ES-I3 (cell line): ENCODE results near the gene INTS11.
"Not testable (repeated sequence)": the region's sequence is repeated elsewhere in the genome, so short reads cannot be mapped to it uniquely, and the experiment has no call there.

Experiments
- H3K36me3 ChIP-seq: 2 replicates; pipeline ENCODE4 v1.6.1; 2013; ENCODE audit warnings: mild to moderate bottlenecking, low read length, control low read depth, moderate library complexity; ENCODE audit not compliant: insufficient read depth
- H3K4me1 ChIP-seq: 2 replicates; pipeline ENCODE4 v1.6.1; 2013; ENCODE audit warnings: mild to moderate bottlenecking, control low read depth, low read length; ENCODE audit not compliant: insufficient read depth
- H3K9ac ChIP-seq: 2 replicates; pipeline ENCODE4 v1.6.1; 2013; ENCODE audit warnings: low read depth, mild to moderate bottlenecking, low read length, moderate library complexity
- H3K9me3 ChIP-seq: 2 replicates; pipeline ENCODE4 v1.6.1; 2013; ENCODE audit warnings: mild to moderate bottlenecking, low read length, moderate library complexity; ENCODE audit not compliant: control insufficient read depth, insufficient read depth

The INTS11 gene

DNA sequence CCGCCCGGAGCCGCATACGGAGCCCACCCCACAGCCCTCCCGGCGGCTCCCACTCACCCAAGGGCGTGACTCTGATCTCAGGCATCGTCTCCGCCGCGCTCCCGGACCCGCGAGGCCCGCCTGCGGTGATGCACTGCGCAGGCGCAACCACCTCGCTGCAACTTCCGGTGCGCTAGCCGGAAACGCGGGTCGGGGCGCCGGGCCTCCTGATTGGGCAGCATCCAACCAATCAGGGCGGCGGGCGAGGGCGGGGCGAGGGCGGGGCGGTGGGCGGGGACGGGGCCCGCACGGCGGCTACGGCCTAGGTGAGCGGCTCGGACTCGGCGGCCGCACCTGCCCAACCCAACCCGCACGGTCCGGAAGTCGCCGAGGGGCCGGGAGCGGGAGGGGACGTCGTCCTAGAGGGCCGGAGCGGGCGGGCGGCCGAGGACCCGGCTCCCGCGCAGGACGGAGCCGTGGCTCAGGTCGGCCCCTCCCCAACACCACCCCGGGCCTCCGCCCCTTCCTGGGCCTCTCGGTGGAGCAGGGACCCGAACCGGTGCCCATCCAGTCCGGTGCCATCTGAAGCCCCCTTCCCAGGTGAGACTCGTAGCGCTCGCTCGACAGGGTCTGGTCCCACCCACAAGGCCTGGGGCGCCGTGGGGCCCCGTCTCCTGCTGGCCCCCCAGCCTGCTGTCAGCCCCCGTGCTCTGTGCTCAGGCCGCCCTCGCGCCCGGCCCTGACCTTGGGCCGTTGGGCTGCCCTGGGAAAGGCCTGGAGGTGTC is at the start of gene INTS11, which contains the start of gene CPTP:
Gene INTS11 (minus strand): TSS at position 137 of the 764 bp plus-strand sequence. CDS start 52 bp downstream, at position 85.
Gene CPTP (plus strand): TSS at position 279 of the 764 bp plus-strand sequence. CDS start 2,109 bp downstream, outside the sequence.
- Histone ChIP-seq H3K9me3 (no peaks in the 10 kb centered on the region), H3K36me3 (no peaks in the 10 kb centered on the region), H3K4me1 (0 out of 2 replicates have a peak, but pooled peaks cover 5% of the 10 kb centered on the region), H3K9ac (peak within 1 kb of the TSS; percentile 94)

DNA sequence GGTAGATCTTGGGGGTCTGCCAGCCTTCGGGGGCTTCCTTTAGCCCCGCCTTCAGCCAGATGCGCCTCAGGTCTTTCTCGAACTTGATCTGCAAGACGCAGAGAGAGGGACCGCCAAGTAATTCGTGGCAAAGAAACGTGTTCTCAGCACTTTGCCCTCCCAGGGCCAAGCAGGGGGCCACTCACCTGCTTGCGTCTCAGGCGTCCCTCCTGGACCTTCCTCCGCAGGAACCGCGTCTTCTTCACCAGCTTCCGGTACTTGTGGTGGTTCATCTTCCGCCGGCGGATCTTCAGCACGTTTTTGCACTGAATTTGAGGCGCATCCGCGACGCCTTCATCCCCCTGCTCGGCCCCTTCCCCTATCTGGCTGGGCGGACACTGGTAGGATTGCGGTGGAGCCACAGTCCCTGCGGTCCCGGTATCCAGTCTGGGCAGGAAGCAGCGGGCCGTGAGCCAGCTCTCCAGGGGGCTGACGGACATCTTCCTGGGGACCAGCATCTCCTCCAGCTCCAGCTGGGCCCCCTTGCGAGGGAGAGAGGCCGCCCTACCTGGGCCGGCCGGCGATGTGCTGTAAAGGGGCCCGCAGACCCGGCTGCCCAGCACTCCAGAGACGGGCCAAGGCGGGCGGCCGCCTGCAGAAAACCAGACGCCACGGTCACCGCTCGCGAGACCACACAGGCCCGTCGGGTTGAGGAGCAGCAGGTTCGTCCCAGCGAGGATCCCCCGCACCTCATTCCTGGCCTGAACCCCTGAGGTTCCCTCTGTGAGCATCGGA is 49.5 kb upstream of the INTS11 start:
- Histone ChIP-seq H3K9me3 (no peaks in the 10 kb centered on the region), H3K4me1 (no peaks in the 10 kb centered on the region), H3K9ac (peak overlapping the region; percentile 93), H3K36me3 (no peaks in the 10 kb centered on the region)

DNA sequence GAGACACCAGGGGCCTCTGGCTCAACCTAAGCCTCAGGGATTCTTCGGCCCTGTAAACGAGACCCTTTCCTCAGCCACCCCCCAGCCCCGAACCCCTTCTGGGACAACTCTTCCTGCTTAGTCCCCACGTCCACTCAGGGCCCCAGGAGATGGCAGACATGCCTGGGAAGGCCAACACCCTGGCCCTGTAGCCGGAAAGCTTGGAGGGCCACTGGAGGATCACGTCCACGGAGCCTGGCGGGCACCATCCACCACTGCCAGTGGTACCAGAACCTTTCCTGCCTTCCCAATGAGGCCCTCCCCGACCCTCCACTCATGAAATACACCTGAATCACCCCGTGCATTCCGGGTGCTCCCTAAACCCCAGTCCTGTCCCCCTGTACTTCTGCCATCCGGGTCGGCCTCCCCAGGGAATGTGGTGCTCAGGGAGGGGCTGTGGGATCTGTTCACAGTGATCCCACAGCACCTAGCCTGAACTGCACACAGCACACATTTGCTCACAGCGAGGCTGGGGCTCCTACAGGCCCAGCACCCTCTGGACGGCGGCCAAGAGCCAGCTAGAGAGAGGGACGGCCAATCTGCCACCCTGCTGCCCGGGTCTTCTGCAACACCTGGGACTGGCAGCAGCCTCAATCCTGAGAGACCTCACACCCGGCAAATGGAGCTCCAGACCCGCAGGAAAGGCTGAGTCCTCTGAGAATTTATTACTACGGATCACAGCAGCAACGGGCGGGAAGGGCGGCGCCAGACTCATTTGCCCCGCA is 48.8 kb upstream of the INTS11 start:
- H3K36me3 ChIP-seq: no peaks in the 10 kb centered on the region

DNA sequence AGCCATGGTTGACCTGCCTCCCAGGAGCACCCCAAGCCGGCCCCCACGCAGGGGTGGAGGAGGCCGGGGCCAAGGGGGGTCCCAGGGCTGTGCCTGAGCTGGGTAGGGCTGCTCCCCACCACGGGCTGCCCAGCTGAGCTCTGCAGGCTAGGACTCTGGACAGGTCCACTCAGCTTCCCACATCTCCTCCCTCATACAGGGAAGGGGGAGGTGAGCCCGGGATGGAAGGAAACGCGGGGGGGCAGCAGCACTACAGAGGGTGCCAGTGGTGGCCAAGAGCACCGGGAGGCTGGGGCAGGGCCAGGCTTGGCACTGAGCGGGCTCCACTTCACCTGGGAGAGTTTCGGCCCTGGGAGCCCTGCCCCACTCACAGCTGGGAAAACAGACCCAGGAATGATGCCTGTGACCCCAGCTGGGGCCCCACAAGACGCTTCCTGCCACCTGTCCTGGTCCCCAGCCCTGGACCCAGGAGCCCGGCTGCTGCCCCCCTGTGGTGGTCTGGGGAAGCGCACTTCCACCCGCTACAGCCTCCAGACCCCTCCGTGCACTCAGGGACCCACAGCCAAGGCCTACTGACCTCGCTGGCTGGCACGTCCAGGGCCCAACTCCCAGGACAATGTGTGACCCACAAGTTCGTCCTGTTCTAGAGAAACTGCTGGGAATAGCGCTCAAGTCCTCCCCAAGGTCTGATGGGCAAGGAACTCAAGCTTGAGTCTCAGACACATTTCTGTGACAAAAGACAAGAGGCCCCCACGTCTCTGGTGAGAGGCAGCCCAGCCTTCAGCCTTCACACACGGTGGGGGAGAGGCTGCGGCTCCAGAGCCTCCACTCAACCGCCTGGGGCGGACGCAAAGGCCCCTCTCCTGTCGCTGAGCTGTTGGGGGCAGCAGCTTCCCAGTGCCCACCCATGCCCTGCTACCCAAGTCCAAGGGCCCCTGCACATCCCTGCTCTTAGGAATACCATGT is 47.6 kb upstream of the INTS11 start:
- no peak overlapping the region for H3K9ac ChIP-seq
- H3K4me1 ChIP-seq: no peaks in the 10 kb centered on the region

More for the DNA sequence above, 48.8 kb upstream of the INTS11 start:
- Histone ChIP-seq H3K4me1 (no peaks in the 10 kb centered on the region), H3K9ac (no peak overlapping the region), H3K9me3 (no peaks in the 10 kb centered on the region)

DNA sequence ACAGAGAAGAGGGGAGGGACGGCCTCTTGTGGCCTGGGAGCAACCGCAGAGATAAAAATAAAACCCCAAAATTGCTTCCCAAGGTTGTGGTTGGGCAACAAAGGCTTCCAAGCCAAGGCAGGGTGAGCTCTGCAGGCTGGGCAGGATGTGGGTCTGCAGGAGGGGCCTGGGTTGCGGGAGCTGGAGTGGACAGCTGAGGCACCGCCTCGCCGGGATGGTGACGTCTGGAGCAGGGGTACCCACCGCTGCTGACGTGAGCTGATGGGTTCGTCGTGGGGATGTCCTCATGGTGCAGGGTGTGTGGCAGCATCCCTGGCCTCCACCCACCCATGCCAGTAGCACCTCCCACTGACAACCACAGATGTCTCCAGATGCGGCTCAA is 46.9 kb upstream of the INTS11 start:
- no peaks in the 10 kb centered on the region for H3K36me3 ChIP-seq
- no peaks in the 10 kb centered on the region; the same call in none of the 2 replicates for H3K9me3 ChIP-seq
- no peaks in the 10 kb centered on the region for H3K4me1 ChIP-seq
- H3K9ac ChIP-seq: no peak overlapping the region

More for the DNA sequence above, 47.6 kb upstream of the INTS11 start:
- H3K36me3 ChIP-seq: no peaks in the 10 kb centered on the region
- H3K9me3 ChIP-seq: no peaks in the 10 kb centered on the region; the same call in 1 of the 2 replicates

DNA sequence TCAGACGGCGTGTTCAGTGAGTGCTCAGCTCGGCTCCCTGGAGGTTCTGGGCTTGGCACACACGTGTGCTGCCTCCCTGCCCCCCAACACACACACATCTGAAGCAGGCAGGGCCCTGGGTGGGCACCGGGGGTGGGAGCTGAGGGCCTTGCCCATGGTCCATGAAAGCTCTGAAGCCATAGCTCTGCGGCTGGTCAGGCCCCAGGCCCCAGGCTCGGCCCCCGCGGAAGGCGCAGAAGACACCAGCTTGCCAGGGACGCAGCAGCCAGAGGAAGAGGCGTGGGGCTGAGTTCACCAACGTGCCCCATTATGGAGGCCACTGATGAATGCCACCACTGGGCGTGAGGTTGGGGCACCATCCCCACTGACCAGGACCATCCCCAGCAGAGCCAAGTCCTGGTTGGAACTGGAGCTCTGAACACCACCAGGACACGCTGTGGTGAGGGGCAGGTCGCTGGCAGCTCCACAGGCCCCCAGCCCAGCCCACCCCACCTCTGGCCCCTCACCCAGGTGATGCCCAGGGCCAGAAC is 46.4 kb upstream of the INTS11 start:
- H3K4me1 ChIP-seq: no peaks in the 10 kb centered on the region
- no peaks in the 10 kb centered on the region for H3K36me3 ChIP-seq
- no peaks in the 10 kb centered on the region; the same call in none of the 2 replicates for H3K9me3 ChIP-seq
- H3K9ac ChIP-seq: no peak overlapping the region

DNA sequence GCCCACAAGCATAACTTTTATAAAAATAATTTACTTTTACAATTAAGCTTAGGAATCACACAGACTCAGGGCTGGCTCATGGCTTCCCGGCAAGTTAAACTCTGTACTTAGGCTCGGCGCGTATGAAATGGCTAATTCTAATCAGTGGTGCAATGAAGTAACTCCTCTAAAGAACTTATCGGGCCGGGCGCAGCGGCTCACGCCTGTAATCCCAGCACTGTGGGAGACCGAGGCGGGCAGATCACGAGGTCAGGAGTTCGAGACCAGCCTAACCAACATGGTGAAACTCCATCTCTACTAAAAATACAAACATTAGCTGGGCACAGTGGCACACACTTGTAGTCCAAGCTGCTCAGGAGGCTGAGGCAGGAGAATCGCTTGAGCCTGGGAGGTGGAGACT is 45.6 kb upstream of the INTS11 start:
- H3K36me3 ChIP-seq, H3K9me3 ChIP-seq, H3K4me1 ChIP-seq, H3K9ac ChIP-seq: not testable (repeated sequence)

DNA sequence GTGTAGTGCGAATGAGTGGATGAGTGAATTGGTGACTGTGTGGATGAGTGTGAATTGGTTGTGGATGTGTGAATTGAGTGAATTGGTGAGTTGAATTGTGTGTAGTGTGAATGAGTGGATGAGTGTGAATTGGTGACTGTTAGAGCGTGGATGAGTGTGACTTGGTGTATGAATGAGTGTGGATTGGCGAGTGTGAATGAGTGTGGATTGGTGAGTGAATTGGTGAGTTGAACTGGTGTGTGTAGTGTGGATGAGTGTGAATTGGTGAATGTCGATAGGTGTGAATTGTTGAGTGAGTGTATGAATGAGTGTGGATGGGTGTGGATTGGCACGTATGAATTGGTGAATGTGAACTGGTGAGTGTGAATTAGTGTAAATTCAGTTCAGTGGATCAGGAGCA is 42.9 kb upstream of the INTS11 start:
- no peaks in the 10 kb centered on the region for H3K36me3 ChIP-seq
- H3K4me1 ChIP-seq: no peaks in the 10 kb centered on the region
- H3K9me3 ChIP-seq: no peaks in the 10 kb centered on the region; the same call in none of the 2 replicates
- H3K9ac ChIP-seq: no peak overlapping the region

DNA sequence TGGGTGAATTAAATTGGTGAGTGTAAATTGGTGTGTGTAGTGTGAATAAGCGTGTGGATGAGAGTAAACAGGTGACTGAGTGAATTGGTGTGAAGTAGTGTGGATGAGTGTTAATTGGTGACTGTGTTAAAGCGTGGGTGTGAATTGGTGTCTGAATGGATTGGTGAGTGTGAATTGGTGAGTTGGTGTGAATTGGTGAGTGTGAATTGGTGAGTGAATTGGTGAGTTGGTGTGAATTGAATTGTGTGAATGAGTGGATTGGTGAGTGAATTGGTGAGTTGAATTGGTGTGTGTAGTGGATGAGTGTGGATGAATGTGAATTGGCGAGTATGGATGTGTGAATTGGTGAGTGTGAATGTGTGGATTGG is 42.2 kb upstream of the INTS11 start:
- Histone ChIP-seq H3K4me1 (no peaks in the 10 kb centered on the region; the same call in 1 of the 2 replicates), H3K36me3 (no peaks in the 10 kb centered on the region), H3K9ac (no peak overlapping the region), H3K9me3 (no peaks in the 10 kb centered on the region; the same call in none of the 2 replicates)

DNA sequence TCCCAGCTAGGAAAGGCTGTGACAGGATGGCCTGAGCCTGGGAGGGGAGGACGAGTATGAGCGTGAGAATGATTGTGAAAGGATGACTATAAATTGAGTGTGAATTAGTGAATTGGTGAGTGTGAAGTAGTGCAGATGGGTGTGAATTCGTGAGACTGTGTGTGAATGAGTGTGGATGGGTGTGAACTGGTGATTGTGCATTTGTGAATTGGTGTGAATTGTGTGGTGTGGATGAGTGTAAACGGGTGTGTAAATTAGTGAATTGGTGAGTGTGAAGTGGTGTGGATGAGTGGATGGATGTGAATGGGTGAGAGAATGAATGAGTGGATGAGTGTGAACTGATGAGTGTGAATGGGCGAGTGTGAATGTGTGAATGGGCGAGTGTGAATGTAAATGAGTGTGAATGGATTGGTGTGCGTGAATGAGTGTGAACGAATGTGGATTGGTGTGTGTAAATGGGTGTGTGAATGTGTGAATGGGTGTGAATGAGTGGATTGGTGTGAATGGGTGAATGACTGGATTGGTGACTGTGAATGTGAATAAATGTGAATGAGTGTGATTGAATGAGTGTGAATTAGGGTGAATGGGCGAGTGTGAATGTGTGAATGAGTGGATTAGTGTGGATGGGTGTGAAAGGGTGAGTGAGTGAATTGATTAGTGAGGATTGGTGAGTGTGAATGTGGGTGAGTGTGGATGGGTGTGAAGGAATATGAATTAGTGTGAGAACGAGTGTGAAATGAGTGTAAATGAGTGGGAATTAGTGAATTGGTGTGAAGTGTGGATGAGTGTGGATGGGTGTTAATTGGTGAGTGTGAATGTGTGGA is 41.6 kb upstream of the INTS11 start:
- H3K9me3 ChIP-seq: no peaks in the 10 kb centered on the region; the same call in none of the 2 replicates
- no peaks in the 10 kb centered on the region for H3K36me3 ChIP-seq
- H3K4me1 ChIP-seq: peaks cover 2% of the 10 kb centered on the region
- no peak overlapping the region for H3K9ac ChIP-seq

DNA sequence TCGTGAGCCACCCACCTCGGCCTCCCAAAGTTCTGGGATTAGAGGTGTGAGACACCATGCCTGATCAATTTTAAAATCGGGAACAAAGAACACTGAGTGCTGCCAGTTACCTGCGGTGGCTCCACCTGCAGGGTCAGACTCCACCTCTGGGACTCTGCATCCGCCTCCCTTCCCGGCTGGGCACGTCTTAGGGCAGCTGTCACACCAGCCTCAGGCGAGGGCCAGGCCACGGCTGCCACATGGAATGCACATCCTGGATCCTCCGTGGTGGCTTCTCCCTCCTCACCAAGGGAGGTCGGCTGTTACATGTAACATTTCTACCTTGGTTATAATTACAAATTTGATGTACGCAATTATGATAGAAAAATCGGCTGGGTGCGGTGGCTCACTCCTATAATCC is 39.8 kb upstream of the INTS11 start:
- Histone ChIP-seq H3K9me3 (no peaks in the 10 kb centered on the region; the same call in none of the 2 replicates), H3K36me3 (no peaks in the 10 kb centered on the region), H3K4me1 (peaks cover 15% of the 10 kb centered on the region), H3K9ac (no peak overlapping the region)

DNA sequence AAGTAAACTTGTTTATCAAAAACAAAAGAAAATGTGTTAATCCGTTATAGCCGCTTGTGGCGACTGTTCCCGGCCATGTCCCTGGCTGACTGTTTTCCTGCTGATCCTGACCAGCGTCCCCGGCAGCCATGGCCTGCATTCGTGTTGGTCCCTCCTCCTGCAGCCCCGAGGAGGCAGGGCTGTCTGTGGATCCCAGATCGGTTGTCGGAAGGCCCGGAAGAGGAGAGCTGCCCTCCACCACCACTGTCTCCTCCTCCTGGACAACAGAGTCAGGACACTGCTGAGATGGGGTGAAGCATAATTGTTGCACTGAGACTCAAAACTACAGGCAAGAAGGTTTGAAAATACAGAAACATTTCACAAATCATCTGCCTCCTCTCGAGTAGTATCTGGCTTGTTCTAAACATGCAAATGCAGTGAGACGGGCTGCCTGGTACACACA is 37.5 kb upstream of the INTS11 start:
- no peaks in the 10 kb centered on the region for H3K36me3 ChIP-seq
- H3K4me1 ChIP-seq: peaks cover 22% of the 10 kb centered on the region
- no peak overlapping the region for H3K9ac ChIP-seq
- no peaks in the 10 kb centered on the region; the same call in none of the 2 replicates for H3K9me3 ChIP-seq
